ENCODE measurements around the gene MRPS14.
A peak's percentile ranks its signal among the peaks of the same experiment; 100 is the strongest.

MRPS14 gene

DNA sequence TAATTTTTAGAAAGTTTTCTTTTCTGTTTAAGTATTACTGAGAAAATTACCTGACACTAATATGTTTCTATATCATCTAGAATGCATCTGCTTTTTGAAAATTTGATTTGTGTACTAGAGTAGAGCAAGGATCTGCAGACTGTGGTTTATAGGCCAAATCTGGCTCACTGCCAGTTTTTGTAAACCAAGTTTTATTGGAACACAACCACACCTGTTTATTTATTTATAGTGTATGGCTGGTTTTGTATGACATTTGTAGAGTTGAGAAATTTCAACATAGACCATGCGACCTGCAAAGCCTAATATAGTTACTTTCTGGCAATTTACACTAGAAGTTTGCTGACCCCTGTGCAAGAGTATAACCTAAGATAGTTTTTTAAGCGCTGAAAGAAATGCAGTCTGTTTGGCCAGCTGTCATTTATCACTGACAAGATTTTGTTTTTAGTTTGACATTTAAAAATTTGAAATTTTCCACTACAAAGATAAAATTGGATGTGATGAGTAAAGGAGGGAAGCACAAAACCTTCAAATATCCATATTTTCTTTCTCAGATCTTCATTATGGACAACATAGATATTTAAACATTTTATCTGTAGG lies 59.6 kb downstream of the MRPS14 start:
- Mint-ChIP-seq H3K9me3 (no peaks in the 10 kb centered on the region), H3K36me3 (ENCODE audit: low read depth) (peaks cover 2% of the 10 kb centered on the region), H3K4me1 (ENCODE audit: low read depth) (peaks cover 41% of the 10 kb centered on the region), H3K27ac (peak overlapping the region; percentile 99), H3K27me3 (ENCODE audit: low read depth) (no peaks in the 10 kb centered on the region), H3K4me3 (no peak overlapping the region)
